ENCODE measurements around the gene TGFB1. TPM values are rescaled to one million over a fixed set of nuclear protein-coding genes. Genes with fewer than 3 reads are reported as not detected.

TGFB1 gene
- total RNA-seq, 1 experiment from 2014 or later: 17.5 TPM

Small RNAs within 50 kb of the gene (small RNA-seq; reads per million reads assigned to genes)
- not detected for gene RN7SL34P

Other genes starting within 250 kb of the TGFB1 start
- not detected in 2 replicates for gene CYP2F1, start 239.5 kb downstream of the TGFB1 start, total RNA-seq (2014; rRNA removed; shearing (Covaris generic); ENCODE audit: low replicate concordance)
- gene CYP2S1, start 160.7 kb downstream of the TGFB1 start, total RNA-seq (2014; rRNA removed; shearing (Covaris generic); ENCODE audit: low replicate concordance): not detected in 2 replicates
- not detected in 2 replicates for gene AXL, start 134.7 kb downstream of the TGFB1 start, total RNA-seq (2014; rRNA removed; shearing (Covaris generic); ENCODE audit: low replicate concordance)
- 99.4 and 144 TPM in 2 replicates for gene HNRNPUL1, start 89.5 kb downstream of the TGFB1 start, total RNA-seq (2014; rRNA removed; shearing (Covaris generic); ENCODE audit: low replicate concordance)
- gene CCDC97, start 43.8 kb downstream of the TGFB1 start, total RNA-seq (2014; rRNA removed; shearing (Covaris generic); ENCODE audit: low replicate concordance): 15.5 and 17.3 TPM in 2 replicates
- 4.1 and 7.6 TPM in 2 replicates for gene B9D2, start 10.2 kb upstream of the TGFB1 start, total RNA-seq (2014; rRNA removed; shearing (Covaris generic); ENCODE audit: low replicate concordance)
- gene TMEM91, start 22.6 kb upstream of the TGFB1 start, total RNA-seq (2014; rRNA removed; shearing (Covaris generic); ENCODE audit: low replicate concordance): 1.3 and 4.9 TPM in 2 replicates
- 67.6 and 74.7 TPM in 2 replicates for gene EXOSC5, start 43.4 kb upstream of the TGFB1 start, total RNA-seq (2014; rRNA removed; shearing (Covaris generic); ENCODE audit: low replicate concordance)
- gene BCKDHA, start 43.9 kb upstream of the TGFB1 start, total RNA-seq (2014; rRNA removed; shearing (Covaris generic); ENCODE audit: low replicate concordance): 112 and 116 TPM in 2 replicates
- not detected in 2 replicates for gene B3GNT8, start 73.5 kb upstream of the TGFB1 start, total RNA-seq (2014; rRNA removed; shearing (Covaris generic); ENCODE audit: low replicate concordance)
- 25.1 and 30.3 TPM in 2 replicates for gene DMAC2, start 86.0 kb upstream of the TGFB1 start, total RNA-seq (2014; rRNA removed; shearing (Covaris generic); ENCODE audit: low replicate concordance)
- gene ERICH4, start 89.2 kb upstream of the TGFB1 start, total RNA-seq (2014; rRNA removed; shearing (Covaris generic); ENCODE audit: low replicate concordance): not detected in 2 replicates
- not detected in 2 replicates for gene CEACAM21, start 222.2 kb upstream of the TGFB1 start, total RNA-seq (2014; rRNA removed; shearing (Covaris generic); ENCODE audit: low replicate concordance)